ENCODE measurements around the gene PMM2. TPM values are rescaled to one million over a fixed set of nuclear protein-coding genes. Genes with fewer than 3 reads are reported as not detected.
A peak's percentile ranks its signal among the peaks of the same experiment; 100 is the strongest.

Gene PMM2
- total and polyA plus RNA-seq, 2 experiments from 2014 or later, result 38.2 to 60.4 TPM

DNA sequence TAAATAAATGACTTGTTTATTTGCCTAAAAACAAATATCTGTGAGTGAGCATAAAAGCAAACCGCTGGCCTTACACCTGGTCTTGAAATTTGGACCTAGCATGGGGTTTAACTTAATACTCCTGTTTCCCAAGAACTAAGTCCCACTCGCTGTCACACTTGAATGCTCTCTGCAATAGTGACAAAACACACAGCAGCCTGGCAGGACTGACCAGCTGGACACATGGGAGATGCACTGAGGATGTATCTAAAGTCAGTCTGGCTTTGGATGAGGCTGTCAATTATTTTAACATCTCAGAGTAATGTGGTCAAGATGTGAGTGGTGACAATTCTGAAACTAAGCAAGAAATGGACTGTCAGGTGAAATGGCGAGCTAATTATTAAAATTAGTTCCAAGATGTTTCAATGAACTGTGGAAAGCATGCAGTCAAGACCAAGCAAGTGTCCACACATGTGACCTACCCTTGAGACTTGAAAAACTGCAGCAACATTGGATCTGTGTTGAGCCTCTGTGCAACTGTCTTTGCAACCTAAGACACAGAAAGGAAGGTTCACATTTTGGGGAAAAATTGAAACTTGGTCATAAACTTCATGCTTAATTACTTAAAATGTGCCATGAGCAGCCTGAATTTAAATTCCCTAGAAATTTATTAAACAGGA is 101.2 kb downstream of the PMM2 start:
- Histone ChIP-seq H4K20me1 (replicated peaks; ENCODE audit: insufficient read depth) (peaks cover 19% of the 10 kb centered on the region), H3K36me3 (ENCODE audit: insufficient read depth) (peaks cover 84% of the 10 kb centered on the region), H3F3A (replicated peaks; ENCODE audit: low read depth) (peaks cover 9% of the 10 kb centered on the region; the same call in 1 of the 2 replicates), H3K27ac (ENCODE audit: low read depth) (peak overlapping the region; percentile 27; the same call in 1 of the 2 replicates), H3K27me3 (ENCODE audit: insufficient read depth) (no peaks in the 10 kb centered on the region), H3K9me2 (ENCODE audit: insufficient read depth) (no peaks in the 10 kb centered on the region), H3K79me2 (replicated peaks; ENCODE audit: insufficient read depth) (no peaks in the 10 kb centered on the region; the same call in 1 of the 2 replicates), H3K4me1 (ENCODE audit: insufficient read depth) (no peaks in the 10 kb centered on the region), H3K4me3 (no peak overlapping the region), H2AFZ (no peak overlapping the region), H3K4me2 (no peak overlapping the region)
- no peak for TF ChIP-seq JUNB (IDR thresholded peaks at IDR 0.05; ENCODE audit: unreplicated experiment)
- TF ChIP-seq EZH2 (IDR thresholded peaks at IDR 0.05; ENCODE audit: low read depth, unreplicated experiment), result no peak
- no peak for TF ChIP-seq ZNF331 (CRISPR knock-in tag; IDR thresholded peaks at IDR 0.05; ENCODE audit: low read depth)
- TF ChIP-seq, protein P1, sequence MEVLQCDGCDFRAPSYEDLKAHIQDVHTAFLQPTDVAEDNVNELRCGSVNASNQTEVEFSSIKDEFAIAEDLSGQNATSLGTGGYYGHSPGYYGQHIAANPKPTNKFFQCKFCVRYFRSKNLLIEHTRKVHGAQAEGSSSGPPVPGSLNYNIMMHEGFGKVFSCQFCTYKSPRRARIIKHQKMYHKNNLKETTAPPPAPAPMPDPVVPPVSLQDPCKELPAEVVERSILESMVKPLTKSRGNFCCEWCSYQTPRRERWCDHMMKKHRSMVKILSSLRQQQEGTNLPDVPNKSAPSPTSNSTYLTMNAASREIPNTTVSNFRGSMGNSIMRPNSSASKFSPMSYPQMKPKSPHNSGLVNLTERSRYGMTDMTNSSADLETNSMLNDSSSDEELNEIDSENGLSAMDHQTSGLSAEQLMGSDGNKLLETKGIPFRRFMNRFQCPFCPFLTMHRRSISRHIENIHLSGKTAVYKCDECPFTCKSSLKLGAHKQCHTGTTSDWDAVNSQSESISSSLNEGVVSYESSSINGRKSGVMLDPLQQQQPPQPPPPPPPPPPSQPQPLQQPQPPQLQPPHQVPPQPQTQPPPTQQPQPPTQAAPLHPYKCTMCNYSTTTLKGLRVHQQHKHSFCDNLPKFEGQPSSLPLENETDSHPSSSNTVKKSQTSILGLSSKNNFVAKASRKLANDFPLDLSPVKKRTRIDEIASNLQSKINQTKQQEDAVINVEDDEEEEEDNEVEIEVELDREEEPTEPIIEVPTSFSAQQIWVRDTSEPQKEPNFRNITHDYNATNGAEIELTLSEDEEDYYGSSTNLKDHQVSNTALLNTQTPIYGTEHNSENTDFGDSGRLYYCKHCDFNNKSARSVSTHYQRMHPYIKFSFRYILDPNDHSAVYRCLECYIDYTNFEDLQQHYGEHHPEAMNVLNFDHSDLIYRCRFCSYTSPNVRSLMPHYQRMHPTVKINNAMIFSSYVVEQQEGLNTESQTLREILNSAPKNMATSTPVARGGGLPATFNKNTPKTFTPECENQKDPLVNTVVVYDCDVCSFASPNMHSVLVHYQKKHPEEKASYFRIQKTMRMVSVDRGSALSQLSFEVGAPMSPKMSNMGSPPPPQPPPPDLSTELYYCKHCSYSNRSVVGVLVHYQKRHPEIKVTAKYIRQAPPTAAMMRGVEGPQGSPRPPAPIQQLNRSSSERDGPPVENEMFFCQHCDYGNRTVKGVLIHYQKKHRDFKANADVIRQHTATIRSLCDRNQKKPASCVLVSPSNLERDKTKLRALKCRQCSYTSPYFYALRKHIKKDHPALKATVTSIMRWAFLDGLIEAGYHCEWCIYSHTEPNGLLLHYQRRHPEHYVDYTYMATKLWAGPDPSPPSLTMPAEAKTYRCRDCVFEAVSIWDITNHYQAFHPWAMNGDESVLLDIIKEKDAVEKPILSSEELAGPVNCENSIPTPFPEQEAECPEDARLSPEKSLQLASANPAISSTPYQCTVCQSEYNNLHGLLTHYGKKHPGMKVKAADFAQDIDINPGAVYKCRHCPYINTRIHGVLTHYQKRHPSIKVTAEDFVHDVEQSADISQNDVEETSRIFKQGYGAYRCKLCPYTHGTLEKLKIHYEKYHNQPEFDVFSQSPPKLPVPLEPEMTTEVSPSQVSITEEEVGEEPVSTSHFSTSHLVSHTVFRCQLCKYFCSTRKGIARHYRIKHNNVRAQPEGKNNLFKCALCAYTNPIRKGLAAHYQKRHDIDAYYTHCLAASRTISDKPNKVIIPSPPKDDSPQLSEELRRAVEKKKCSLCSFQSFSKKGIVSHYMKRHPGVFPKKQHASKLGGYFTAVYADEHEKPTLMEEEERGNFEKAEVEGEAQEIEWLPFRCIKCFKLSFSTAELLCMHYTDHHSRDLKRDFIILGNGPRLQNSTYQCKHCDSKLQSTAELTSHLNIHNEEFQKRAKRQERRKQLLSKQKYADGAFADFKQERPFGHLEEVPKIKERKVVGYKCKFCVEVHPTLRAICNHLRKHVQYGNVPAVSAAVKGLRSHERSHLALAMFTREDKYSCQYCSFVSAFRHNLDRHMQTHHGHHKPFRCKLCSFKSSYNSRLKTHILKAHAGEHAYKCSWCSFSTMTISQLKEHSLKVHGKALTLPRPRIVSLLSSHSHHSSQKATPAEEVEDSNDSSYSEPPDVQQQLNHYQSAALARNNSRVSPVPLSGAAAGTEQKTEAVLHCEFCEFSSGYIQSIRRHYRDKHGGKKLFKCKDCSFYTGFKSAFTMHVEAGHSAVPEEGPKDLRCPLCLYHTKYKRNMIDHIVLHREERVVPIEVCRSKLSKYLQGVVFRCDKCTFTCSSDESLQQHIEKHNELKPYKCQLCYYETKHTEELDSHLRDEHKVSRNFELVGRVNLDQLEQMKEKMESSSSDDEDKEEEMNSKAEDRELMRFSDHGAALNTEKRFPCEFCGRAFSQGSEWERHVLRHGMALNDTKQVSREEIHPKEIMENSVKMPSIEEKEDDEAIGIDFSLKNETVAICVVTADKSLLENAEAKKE (CRISPR knock-in tag; IDR thresholded peaks at IDR 0.05), result no peak
- TF ChIP-seq, protein P2, sequence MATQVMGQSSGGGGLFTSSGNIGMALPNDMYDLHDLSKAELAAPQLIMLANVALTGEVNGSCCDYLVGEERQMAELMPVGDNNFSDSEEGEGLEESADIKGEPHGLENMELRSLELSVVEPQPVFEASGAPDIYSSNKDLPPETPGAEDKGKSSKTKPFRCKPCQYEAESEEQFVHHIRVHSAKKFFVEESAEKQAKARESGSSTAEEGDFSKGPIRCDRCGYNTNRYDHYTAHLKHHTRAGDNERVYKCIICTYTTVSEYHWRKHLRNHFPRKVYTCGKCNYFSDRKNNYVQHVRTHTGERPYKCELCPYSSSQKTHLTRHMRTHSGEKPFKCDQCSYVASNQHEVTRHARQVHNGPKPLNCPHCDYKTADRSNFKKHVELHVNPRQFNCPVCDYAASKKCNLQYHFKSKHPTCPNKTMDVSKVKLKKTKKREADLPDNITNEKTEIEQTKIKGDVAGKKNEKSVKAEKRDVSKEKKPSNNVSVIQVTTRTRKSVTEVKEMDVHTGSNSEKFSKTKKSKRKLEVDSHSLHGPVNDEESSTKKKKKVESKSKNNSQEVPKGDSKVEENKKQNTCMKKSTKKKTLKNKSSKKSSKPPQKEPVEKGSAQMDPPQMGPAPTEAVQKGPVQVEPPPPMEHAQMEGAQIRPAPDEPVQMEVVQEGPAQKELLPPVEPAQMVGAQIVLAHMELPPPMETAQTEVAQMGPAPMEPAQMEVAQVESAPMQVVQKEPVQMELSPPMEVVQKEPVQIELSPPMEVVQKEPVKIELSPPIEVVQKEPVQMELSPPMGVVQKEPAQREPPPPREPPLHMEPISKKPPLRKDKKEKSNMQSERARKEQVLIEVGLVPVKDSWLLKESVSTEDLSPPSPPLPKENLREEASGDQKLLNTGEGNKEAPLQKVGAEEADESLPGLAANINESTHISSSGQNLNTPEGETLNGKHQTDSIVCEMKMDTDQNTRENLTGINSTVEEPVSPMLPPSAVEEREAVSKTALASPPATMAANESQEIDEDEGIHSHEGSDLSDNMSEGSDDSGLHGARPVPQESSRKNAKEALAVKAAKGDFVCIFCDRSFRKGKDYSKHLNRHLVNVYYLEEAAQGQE (IDR thresholded peaks at IDR 0.05; ENCODE audit: unreplicated experiment), result no peak
- no peak for TF ChIP-seq EZH2phosphoT487 (IDR thresholded peaks at IDR 0.05; ENCODE audit: unreplicated experiment)
- no peak for TF ChIP-seq CTCF (conservative IDR thresholded peaks at IDR 0.05; ENCODE audit: low read depth in 2 of 2)
- no peak for TF ChIP-seq NANOG (IDR thresholded peaks at IDR 0.05; ENCODE audit: borderline replicate concordance)
- no peak for TF ChIP-seq POLR2AphosphoS5 (IDR thresholded peaks at IDR 0.05; ENCODE audit: low read depth)
- no peak for TF ChIP-seq ETS1 (IDR thresholded peaks at IDR 0.05)
- no peak for TF ChIP-seq STAT1 (IDR thresholded peaks at IDR 0.05; ENCODE audit: unreplicated experiment)
- TF ChIP-seq ZNF114 (CRISPR knock-in tag; IDR thresholded peaks at IDR 0.05), result no peak
- TF ChIP-seq CREB1 (CRISPR knock-in tag; IDR thresholded peaks at IDR 0.05; ENCODE audit: low read depth), result no peak
- Mint-ChIP-seq H3K4me1 (peaks cover 6% of the 10 kb centered on the region; the same call in 1 of the 3 replicates), H3K27ac (no peak overlapping the region), H3K9me3 (no peaks in the 10 kb centered on the region), H3K36me3 (ENCODE audit: low read depth) (peaks cover 99% of the 10 kb centered on the region), H3K4me3 (no peak overlapping the region), H3K27me3 (ENCODE audit: insufficient read depth, low read depth, poor library complexity) (peaks cover 7% of the 10 kb centered on the region)
- DNase-seq (ENCODE audit: low spot score) (no peak), ATAC-seq (no peak)
